Measurements from ENCODE around the gene SRMS.

The SRMS gene

GRCh38 chr20:63554361-63555278 is 7.1 kb upstream of the SRMS start:
- Histone ChIP-seq H3K9ac (ENCODE audit: low read length) (no peak overlapping the region), H3K9me3 (ENCODE audit: control insufficient read depth, insufficient read depth, low read depth, low read length) (no peaks in the 10 kb centered on the region), H3K4me1 (ENCODE audit: control insufficient read depth, insufficient read depth, low read length) (peaks cover 27% of the 10 kb centered on the region), H3K36me3 (ENCODE audit: control insufficient read depth, insufficient read depth, low read length) (no peaks in the 10 kb centered on the region), H3K27me3 (ENCODE audit: control insufficient read depth, insufficient read depth, low read length) (no peaks in the 10 kb centered on the region), H3K27ac (ENCODE audit: low read depth, low read length) (no peak overlapping the region), H3K4me3 (ENCODE audit: low read depth, low read length) (peak overlapping the region; percentile 94)

- no peaks in the 10 kb centered on the region for H3K9me3 ChIP-seq (ENCODE audit: control insufficient read depth, insufficient read depth, low read depth, low read length)
- H3K27ac ChIP-seq (ENCODE audit: low read depth, low read length) = peak within 1 kb of the TSS; percentile 76
- peak within 1 kb of the TSS; percentile 94 for H3K4me3 ChIP-seq (ENCODE audit: low read depth, low read length)
- no peaks in the 10 kb centered on the region for H3K27me3 ChIP-seq (ENCODE audit: control insufficient read depth, insufficient read depth, low read length)
- no peaks in the 10 kb centered on the region for H3K36me3 ChIP-seq (ENCODE audit: control insufficient read depth, insufficient read depth, low read length)
- peak within 1 kb of the TSS; percentile 18 for H3K9ac ChIP-seq (ENCODE audit: low read length)
- peaks cover 30% of the 10 kb centered on the region for H3K4me1 ChIP-seq (ENCODE audit: control insufficient read depth, insufficient read depth, low read length)
Observed at GRCh38 chr20:63553933-63554290, 6.4 kb upstream of the SRMS start, which contains the start of gene FNDC11. Gene FNDC11 (plus strand): TSS chr20:63554159. CDS start chr20:63555664, 1,505 bp downstream.

DNA sequence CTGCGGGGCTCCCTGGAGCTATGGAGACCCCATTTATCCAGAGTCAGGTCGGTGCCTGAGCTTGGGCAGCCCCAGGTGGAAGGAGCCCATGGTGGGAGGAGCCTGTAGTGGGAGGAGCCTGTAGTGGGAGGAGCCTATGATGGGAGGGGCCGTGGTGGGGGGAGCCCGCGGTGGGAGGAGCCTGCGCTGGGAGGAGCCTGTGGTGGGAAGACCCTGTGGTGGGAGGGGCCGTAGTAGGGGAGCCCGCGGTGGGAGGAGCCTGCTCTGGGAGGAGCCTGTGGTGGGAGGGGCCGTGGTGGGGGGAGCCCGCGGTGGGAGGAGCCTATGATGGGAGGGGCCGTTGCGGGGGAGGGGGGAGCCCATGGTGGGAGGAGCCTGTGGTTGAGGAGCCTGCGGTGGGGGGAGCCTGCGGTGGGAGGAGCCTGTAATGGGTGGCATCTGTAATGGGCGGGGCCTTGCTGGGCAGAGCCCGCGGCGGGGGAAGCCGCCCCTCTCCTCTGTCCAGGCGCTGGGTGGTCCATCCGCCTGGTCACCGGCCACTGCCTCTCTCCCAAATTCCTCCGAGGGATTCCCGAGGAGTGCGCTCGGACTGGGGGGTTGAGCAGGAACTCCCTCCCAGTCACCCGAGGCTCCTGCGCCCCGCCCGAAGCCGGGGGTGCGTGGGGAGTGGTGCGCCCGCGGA is 5.8 kb upstream of the SRMS start:
- Histone ChIP-seq H3K27ac (ENCODE audit: low read depth, low read length) (peak overlapping the region; percentile 76), H3K9me3 (ENCODE audit: control insufficient read depth, insufficient read depth, low read depth, low read length) (no peaks in the 10 kb centered on the region), H3K36me3 (ENCODE audit: control insufficient read depth, insufficient read depth, low read length) (no peaks in the 10 kb centered on the region), H3K4me1 (ENCODE audit: control insufficient read depth, insufficient read depth, low read length) (peaks cover 35% of the 10 kb centered on the region), H3K4me3 (ENCODE audit: low read depth, low read length) (peak overlapping the region; percentile 94), H3K27me3 (ENCODE audit: control insufficient read depth, insufficient read depth, low read length) (no peaks in the 10 kb centered on the region), H3K9ac (ENCODE audit: low read length) (peak overlapping the region; percentile 18)

DNA sequence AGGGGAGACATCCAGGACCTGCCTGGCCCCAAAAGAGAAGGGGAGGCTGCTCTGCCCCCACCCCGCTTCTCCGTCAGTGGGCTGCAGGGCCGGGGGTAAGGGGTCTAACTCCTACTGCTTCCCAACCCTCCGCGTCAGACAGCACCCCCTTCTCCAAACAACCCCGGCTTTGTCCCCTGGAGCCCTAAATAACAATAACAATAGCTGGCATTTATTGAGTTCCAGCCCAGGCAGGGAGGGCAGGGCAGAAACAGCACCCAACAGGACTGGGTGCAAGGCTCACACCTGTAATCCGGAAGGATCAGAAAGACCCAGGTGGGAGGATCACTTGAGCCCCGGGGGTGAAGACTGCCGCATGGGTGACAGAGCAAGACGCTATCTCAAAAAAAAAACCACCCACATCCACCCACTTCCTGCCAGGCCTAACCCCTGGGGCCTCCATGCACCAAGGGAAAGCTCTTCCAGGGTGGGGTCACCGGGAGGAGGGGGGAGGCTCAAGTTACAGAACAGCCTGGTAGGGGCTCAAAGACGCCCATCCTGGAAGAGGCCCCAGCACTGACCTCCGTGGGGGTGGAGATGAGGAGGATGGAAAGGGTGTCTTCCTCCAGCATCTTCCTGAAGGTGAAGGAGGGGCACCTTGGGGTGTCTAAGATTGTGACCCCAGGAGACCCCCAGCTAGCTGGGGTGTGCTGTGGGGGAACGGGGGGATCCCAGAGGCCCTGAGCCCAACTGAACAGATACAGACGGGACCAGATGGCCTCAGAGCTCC is 5.1 kb upstream of the SRMS start:
- no peaks in the 10 kb centered on the region for H3K9me3 ChIP-seq (ENCODE audit: control insufficient read depth, insufficient read depth, low read depth, low read length)
- peak overlapping the region; percentile 18 for H3K9ac ChIP-seq (ENCODE audit: low read length)
- peak overlapping the region; percentile 46 for H3K4me3 ChIP-seq (ENCODE audit: low read depth, low read length)
- no peaks in the 10 kb centered on the region for H3K27me3 ChIP-seq (ENCODE audit: control insufficient read depth, insufficient read depth, low read length)
- peaks cover 42% of the 10 kb centered on the region for H3K4me1 ChIP-seq (ENCODE audit: control insufficient read depth, insufficient read depth, low read length)
- H3K27ac ChIP-seq (ENCODE audit: low read depth, low read length) = peak overlapping the region; percentile 76
- no peaks in the 10 kb centered on the region for H3K36me3 ChIP-seq (ENCODE audit: control insufficient read depth, insufficient read depth, low read length)

DNA sequence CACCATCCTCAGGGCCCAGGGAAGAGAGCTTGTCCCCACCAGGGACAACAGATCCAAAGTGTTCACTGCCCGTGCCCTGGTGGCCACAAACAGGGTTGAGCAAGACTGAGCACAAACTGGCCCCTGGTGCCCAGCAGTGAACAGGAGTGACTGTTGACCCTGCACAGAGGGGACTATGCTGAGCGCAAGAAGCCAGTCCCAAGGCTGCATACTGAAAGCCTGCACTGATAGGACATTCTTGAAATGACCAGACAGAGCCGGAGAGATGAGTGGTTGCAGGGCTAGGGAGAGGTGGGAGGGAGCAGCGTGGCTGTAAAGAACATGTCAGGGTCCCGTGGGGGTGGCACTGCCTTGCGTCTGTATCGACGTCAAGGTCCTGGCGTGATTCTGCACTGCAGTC is 3.5 kb upstream of the SRMS start:
- no peak overlapping the region for H3K4me3 ChIP-seq (ENCODE audit: low read depth, low read length)
- H3K27ac ChIP-seq (ENCODE audit: low read depth, low read length) = no peak overlapping the region
- H3K9me3 ChIP-seq (ENCODE audit: control insufficient read depth, insufficient read depth, low read depth, low read length) = no peaks in the 10 kb centered on the region
- H3K36me3 ChIP-seq (ENCODE audit: control insufficient read depth, insufficient read depth, low read length) = no peaks in the 10 kb centered on the region
- peaks cover 36% of the 10 kb centered on the region for H3K4me1 ChIP-seq (ENCODE audit: control insufficient read depth, insufficient read depth, low read length)
- no peaks in the 10 kb centered on the region for H3K27me3 ChIP-seq (ENCODE audit: control insufficient read depth, insufficient read depth, low read length)
- no peak overlapping the region for H3K9ac ChIP-seq (ENCODE audit: low read length)

DNA sequence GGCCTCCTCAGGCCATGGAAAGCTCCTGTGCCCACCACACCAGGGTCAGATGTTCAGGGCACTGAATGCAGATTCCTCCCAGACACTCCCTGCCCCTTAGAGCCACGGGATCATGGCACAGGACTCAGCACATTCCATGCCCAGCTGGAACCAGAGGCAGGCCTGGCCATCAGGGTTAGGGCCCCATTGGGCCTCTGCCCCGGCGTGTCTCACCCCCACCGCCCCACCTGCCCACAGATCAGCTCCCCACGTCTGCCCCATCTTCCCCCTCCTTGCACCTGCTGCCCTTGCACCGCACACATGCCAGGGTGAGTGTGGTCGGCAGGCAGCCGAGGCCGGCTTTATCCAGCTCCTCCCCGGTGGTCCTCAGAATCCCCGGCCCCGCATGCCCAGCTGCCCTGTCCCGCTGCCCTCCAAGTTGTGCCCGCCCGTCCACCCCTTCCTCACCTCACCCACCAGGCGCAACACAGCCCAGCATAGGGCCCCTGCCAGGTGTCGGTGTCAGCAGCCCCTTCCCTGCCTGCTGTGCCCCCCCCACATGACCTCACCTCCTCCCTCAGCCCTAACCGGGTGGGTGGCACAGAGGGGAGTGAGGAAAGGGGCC is 2.2 kb upstream of the SRMS start:
- no peaks in the 10 kb centered on the region for H3K36me3 ChIP-seq (ENCODE audit: control insufficient read depth, insufficient read depth, low read length)
- H3K27ac ChIP-seq (ENCODE audit: low read depth, low read length) = no peak overlapping the region
- H3K4me3 ChIP-seq (ENCODE audit: low read depth, low read length) = no peak overlapping the region
- H3K9me3 ChIP-seq (ENCODE audit: control insufficient read depth, insufficient read depth, low read depth, low read length) = no peaks in the 10 kb centered on the region
- peaks cover 41% of the 10 kb centered on the region for H3K4me1 ChIP-seq (ENCODE audit: control insufficient read depth, insufficient read depth, low read length)
- no peaks in the 10 kb centered on the region for H3K27me3 ChIP-seq (ENCODE audit: control insufficient read depth, insufficient read depth, low read length)
- H3K9ac ChIP-seq (ENCODE audit: low read length) = no peak overlapping the region

DNA sequence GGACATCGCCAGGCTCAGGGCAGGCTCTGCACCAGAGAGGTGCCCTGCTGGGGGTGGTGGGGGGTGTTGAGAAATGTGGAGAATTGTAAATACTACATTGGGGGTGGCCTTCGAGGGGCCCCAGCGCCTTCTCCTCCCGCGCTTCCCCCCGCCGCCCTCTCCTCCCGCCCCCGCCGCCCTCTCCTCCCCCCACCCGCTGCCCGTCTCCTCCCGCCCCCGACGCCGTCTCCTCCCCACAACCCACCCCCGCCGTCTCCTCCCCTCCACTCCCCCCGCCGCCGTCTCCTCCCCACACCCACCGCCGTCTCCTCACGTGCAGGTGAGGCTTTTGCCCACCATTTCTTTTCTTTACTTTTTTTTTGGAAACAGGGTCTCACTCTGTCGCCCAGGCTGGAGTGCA is 1.5 kb upstream of the SRMS start:
- Histone ChIP-seq H3K9ac (ENCODE audit: low read length) (no peak overlapping the region), H3K27ac (ENCODE audit: low read depth, low read length) (no peak overlapping the region), H3K27me3 (ENCODE audit: control insufficient read depth, insufficient read depth, low read length) (no peaks in the 10 kb centered on the region), H3K4me1 (ENCODE audit: control insufficient read depth, insufficient read depth, low read length) (peaks cover 36% of the 10 kb centered on the region), H3K4me3 (ENCODE audit: low read depth, low read length) (no peak overlapping the region), H3K36me3 (ENCODE audit: control insufficient read depth, insufficient read depth, low read length) (no peaks in the 10 kb centered on the region), H3K9me3 (ENCODE audit: control insufficient read depth, insufficient read depth, low read depth, low read length) (no peaks in the 10 kb centered on the region)

DNA sequence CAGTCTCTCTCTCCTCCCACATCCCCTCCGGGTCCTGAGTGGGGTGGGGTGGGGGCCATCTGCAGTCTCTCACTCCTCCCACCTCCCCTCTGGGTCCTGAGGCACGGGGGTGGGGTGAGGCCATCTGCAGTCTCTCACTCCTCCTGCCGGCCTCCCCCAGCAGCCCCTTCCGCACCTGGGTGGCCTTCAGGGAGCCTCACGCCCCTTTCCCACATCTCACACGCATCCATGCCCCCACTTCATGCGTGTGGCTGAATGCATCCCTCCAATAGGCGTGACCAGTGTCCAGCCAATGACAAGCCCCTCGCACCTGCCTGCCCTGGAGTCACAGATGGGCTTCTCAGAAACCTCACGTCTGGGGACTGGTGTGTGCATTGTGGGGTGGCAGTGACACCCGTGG is 993 bp upstream of the SRMS start:
- Histone ChIP-seq H3K4me3 (ENCODE audit: low read depth, low read length) (no peak overlapping the region), H3K27me3 (ENCODE audit: control insufficient read depth, insufficient read depth, low read length) (no peaks in the 10 kb centered on the region), H3K9me3 (ENCODE audit: control insufficient read depth, insufficient read depth, low read depth, low read length) (no peaks in the 10 kb centered on the region), H3K9ac (ENCODE audit: low read length) (no peak overlapping the region), H3K36me3 (ENCODE audit: control insufficient read depth, insufficient read depth, low read length) (no peaks in the 10 kb centered on the region), H3K27ac (ENCODE audit: low read depth, low read length) (no peak overlapping the region), H3K4me1 (ENCODE audit: control insufficient read depth, insufficient read depth, low read length) (peaks cover 36% of the 10 kb centered on the region)

GRCh38 chr20:63546956-63547724 is 409 bp downstream of the SRMS start:
- no peaks in the 10 kb centered on the region for H3K27me3 ChIP-seq (ENCODE audit: control insufficient read depth, insufficient read depth, low read length)
- no peak overlapping the region for H3K9ac ChIP-seq (ENCODE audit: low read length)
- H3K36me3 ChIP-seq (ENCODE audit: control insufficient read depth, insufficient read depth, low read length) = no peaks in the 10 kb centered on the region
- H3K27ac ChIP-seq (ENCODE audit: low read depth, low read length) = no peak overlapping the region
- H3K4me3 ChIP-seq (ENCODE audit: low read depth, low read length) = no peak overlapping the region
- H3K4me1 ChIP-seq (ENCODE audit: control insufficient read depth, insufficient read depth, low read length) = peaks cover 27% of the 10 kb centered on the region
- H3K9me3 ChIP-seq (ENCODE audit: control insufficient read depth, insufficient read depth, low read depth, low read length) = no peaks in the 10 kb centered on the region

DNA sequence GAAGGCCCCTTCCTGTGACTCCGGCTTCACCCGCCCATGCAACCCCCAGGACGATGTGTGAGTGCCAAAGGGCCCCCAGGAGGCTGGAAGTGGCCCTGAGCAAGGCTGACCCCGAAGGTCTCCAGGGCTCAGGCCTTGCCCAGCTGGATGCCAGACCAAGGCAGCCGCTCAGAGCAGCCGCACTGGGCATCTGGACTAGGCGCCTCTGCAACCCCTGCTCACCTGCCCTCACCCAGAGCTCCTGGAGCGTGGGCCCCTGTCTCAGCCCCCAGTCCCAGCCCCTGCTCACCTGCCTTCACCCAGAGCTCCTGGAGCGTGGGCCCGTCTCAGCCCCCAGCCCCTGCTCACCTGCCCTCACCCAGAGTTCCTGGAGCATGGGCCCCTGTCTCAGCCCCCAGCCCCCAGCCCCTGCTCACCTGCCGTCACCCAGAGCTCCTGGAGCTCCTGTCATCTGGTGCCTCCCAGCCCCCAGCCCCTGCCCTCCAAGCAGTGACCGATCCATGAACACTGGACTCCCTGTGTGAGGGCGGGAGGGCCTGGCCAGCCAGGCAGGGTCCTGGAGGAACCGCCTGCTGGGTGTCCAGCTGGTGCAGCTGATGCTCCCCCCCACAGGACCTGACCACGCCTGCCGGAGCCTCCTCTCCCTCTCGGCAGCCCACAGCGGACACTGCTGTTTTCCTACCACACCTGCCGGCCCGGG is 1.1 kb downstream of the SRMS start:
- no peaks in the 10 kb centered on the region for H3K36me3 ChIP-seq (ENCODE audit: control insufficient read depth, insufficient read depth, low read length)

More for the DNA sequence above, 1.1 kb downstream of the SRMS start:
- Histone ChIP-seq H3K27me3 (ENCODE audit: control insufficient read depth, insufficient read depth, low read length) (no peaks in the 10 kb centered on the region), H3K9ac (ENCODE audit: low read length) (no peak overlapping the region), H3K27ac (ENCODE audit: low read depth, low read length) (no peak overlapping the region), H3K9me3 (ENCODE audit: control insufficient read depth, insufficient read depth, low read depth, low read length) (no peaks in the 10 kb centered on the region), H3K4me3 (ENCODE audit: low read depth, low read length) (no peak overlapping the region), H3K4me1 (ENCODE audit: control insufficient read depth, insufficient read depth, low read length) (peaks cover 23% of the 10 kb centered on the region)
